Caco-2 (cell line): ENCODE data around the gene GPR65. TPM values are rescaled to one million over a fixed set of nuclear protein-coding genes. Genes with fewer than 3 reads are reported as not detected.

Source experiments
- BruUV-seq: library from RNA; stranded (reverse); fragments of 400-500 nt; replicated peaks from 2 replicates; lab custom pipeline; 2021; lab: Mats Ljungman, UMichigan
- CTCF ChIA-PET: fragments of 300-600 bp; sonication (Branson Sonifier 250); formaldehyde crosslinking; loops from one replicate; lab custom pipeline; 2022; ENCODE audit warnings: antibody characterized with exemption; lab: Charles Lee
- POLR2A ChIA-PET: fragments of 300-600 bp; sonication (Branson Sonifier 250); formaldehyde crosslinking; loops from one replicate; lab custom pipeline; 2022; ENCODE audit warnings: antibody characterized with exemption; lab: Charles Lee
- DNase-seq, 2 experiments: peaks; one replicate each; pipeline versions ENCODE4 v3.0.0 to v3.0.0-alpha.2; 2020 to 2022
- H3K27me3 ChIP-seq: replicated peaks from 2 replicates; pipeline ENCODE4 v1.6.0; 2011; ENCODE audit warnings: low read length; ENCODE audit not compliant: control insufficient read depth, insufficient read depth
- H3K36me3 ChIP-seq: 2 replicates; pipeline ENCODE4 v1.5.1; 2011; ENCODE audit warnings: low read length; ENCODE audit not compliant: control insufficient read depth, insufficient read depth
- H3K4me1 ChIP-seq: fragments of 250-450 bp; sonication (Bioruptor Pico); 2 replicates; pipeline ENCODE4 v1.5.1; 2020; ENCODE audit warnings: mild to moderate bottlenecking
- H3K4me3 ChIP-seq: 2 replicates; pipeline ENCODE4 v1.5.1; 2011; ENCODE audit warnings: low read depth, mild to moderate bottlenecking, control low read depth, low read length
- H3K9me3 ChIP-seq: fragments of 250-450 bp; sonication (Bioruptor Pico); 2 replicates; pipeline ENCODE4 v1.5.1; 2020; ENCODE audit warnings: mild to moderate bottlenecking, moderate library complexity
- H3K27ac Mint-ChIP-seq: one replicate; pipeline ENCODE4 v1.8.0; 2022; ENCODE audit warnings: mixed read lengths; ENCODE audit not compliant: unreplicated experiment
- H3K27me3 Mint-ChIP-seq: one replicate; pipeline ENCODE4 v1.8.0; 2022; ENCODE audit warnings: mixed read lengths; ENCODE audit not compliant: insufficient read depth, unreplicated experiment
- H3K36me3 Mint-ChIP-seq: one replicate; pipeline ENCODE4 v1.8.0; 2022; ENCODE audit warnings: mild to moderate bottlenecking, mixed read lengths; ENCODE audit not compliant: insufficient read depth, unreplicated experiment
- H3K4me1 Mint-ChIP-seq: one replicate; pipeline ENCODE4 v1.8.0; 2022; ENCODE audit warnings: low read depth, mixed read lengths; ENCODE audit not compliant: unreplicated experiment
- H3K4me3 Mint-ChIP-seq: one replicate; pipeline ENCODE4 v1.8.0; 2022; ENCODE audit warnings: mild to moderate bottlenecking, moderate library complexity, mixed read lengths; ENCODE audit not compliant: unreplicated experiment
- H3K9me3 Mint-ChIP-seq: one replicate; pipeline ENCODE4 v1.8.0; 2022; ENCODE audit warnings: mixed read lengths; ENCODE audit not compliant: unreplicated experiment
- intact Hi-C: fragments of 100-400 bp; cut with micrococcal nuclease; formaldehyde crosslinking; loops from one replicate; pipeline ENCODE4 v1.10.0; 2022; ENCODE audit not compliant: unreplicated experiment
- total RNA-seq: library from RNA; stranded (reverse); gene quantifications from 2 replicates; pipeline ENCODE4 v1.2.3, GENCODE V29; 2022
- TF ChIP-seq, protein P1 (sequence below), 2 experiments: fragments of 200-600 bp in 1 of 2; IDR thresholded peaks; 1 replicate in 1 of 2; 2 replicates in 1 of 2; pipeline versions ENCODE4 v1.5.1 to v1.8.0; 2011 to 2022; ENCODE audit warnings: antibody characterized with exemption in 1 of 2, control low read depth in 1 of 2, inconsistent platforms in 1 of 2, low read depth in 1 of 2, low read length in 1 of 2, mild to moderate bottlenecking in 1 of 2, moderate library complexity in 1 of 2; ENCODE audit not compliant: insufficient read depth in 1 of 2, severe bottlenecking in 1 of 2, unreplicated experiment in 1 of 2

Gene GPR65
- total RNA-seq, 1 experiment from 2014 or later: not detected

DNA sequence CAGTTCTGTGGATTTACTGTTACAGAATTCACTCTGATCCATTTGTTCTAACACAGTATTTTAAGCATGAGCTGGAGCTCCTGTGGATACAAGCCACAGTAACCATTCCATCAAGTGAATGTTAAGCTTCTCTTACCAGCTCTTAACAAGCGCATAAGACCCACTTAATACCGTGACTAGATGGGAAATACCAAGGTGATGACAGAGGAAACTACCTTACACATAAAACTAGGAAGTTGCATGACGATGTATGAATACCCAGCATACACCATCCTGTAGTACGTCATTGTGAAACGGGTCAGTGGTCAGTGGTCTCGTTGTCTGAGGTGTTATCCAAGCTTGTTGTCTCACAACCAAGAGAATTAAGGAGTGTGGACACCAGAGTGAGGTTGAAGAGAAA, 10.0 kb upstream of the GPR65 start:
- CTCF ChIA-PET: no interaction called here
- H3K4me1 Mint-ChIP-seq: peaks cover 13% of the 10 kb centered on the region
- BruUV-seq: no TSS peak
- H3K27ac Mint-ChIP-seq: peak overlapping the region; percentile 61
- peaks cover 5% of the 10 kb centered on the region for H3K27me3 Mint-ChIP-seq
- peak overlapping the region; percentile 16 for H3K4me3 Mint-ChIP-seq
- Histone ChIP-seq H3K36me3 (no peaks in the 10 kb centered on the region), H3K4me3 (no peak overlapping the region), H3K27me3 (no peaks in the 10 kb centered on the region), H3K4me1 (peaks cover 17% of the 10 kb centered on the region), H3K9me3 (no peaks in the 10 kb centered on the region)
- H3K36me3 Mint-ChIP-seq: no peaks in the 10 kb centered on the region
- no peaks in the 10 kb centered on the region for H3K9me3 Mint-ChIP-seq
- TF ChIP-seq, protein P1, sequence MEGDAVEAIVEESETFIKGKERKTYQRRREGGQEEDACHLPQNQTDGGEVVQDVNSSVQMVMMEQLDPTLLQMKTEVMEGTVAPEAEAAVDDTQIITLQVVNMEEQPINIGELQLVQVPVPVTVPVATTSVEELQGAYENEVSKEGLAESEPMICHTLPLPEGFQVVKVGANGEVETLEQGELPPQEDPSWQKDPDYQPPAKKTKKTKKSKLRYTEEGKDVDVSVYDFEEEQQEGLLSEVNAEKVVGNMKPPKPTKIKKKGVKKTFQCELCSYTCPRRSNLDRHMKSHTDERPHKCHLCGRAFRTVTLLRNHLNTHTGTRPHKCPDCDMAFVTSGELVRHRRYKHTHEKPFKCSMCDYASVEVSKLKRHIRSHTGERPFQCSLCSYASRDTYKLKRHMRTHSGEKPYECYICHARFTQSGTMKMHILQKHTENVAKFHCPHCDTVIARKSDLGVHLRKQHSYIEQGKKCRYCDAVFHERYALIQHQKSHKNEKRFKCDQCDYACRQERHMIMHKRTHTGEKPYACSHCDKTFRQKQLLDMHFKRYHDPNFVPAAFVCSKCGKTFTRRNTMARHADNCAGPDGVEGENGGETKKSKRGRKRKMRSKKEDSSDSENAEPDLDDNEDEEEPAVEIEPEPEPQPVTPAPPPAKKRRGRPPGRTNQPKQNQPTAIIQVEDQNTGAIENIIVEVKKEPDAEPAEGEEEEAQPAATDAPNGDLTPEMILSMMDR (IDR thresholded peaks at IDR 0.05; ENCODE audit: insufficient read depth in 1 of 2, low read depth in 1 of 2, low read length in 1 of 2, severe bottlenecking in 1 of 2, unreplicated experiment in 1 of 2): no peak
- intact Hi-C loops: no loop called here
- no peak for DNase-seq
- POLR2A ChIA-PET: no interaction called here

DNA sequence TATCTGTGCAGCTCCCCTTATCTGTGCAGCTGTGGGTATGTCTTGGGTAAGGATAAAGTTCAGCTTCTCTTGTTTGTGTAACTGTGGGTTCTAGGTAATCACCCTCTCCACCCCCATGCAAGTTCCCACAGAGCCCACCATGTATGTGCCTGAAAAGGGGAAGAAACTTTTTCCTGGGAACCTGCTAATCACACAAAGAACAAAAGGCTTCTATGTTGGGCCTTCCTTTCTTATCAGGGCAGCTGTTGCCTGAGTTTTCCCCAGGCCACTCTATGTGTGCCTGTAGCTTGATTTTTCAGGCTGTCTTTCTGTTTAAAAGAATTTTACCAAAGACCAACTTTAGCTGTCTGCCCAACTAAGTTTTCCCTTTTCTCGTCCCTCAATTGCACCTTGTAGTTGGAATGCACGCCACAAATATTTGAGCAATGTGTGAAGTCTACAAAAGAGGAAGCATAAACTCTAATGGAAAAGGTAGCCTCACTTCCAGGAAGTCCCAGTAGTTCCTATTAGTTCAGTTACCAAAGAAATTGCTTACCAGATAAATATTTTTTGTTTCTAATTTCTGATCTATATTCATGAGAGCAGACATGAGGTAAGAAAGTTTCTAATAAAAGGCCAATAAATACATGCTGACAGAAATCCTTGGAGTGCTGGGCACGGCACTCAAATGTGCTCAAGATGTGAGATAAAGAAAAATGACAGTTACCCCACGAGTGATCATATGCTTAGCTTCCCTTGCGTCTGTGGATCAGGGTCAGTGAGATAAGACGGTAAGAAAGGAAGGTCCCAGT, 9.2 kb upstream of the GPR65 start:
- no peaks in the 10 kb centered on the region for H3K9me3 ChIP-seq
- peaks cover 17% of the 10 kb centered on the region for H3K4me1 ChIP-seq
- DNase-seq: peak in 1 of 2 experiments; percentile 35
- H3K36me3 ChIP-seq: no peaks in the 10 kb centered on the region
- H3K27me3 ChIP-seq: no peaks in the 10 kb centered on the region
- ChIA-PET POLR2A (no interaction called here), CTCF (no interaction called here)
- Mint-ChIP-seq H3K27me3 (peaks cover 5% of the 10 kb centered on the region), H3K4me1 (peaks cover 13% of the 10 kb centered on the region), H3K36me3 (no peaks in the 10 kb centered on the region), H3K9me3 (no peaks in the 10 kb centered on the region), H3K27ac (peak overlapping the region; percentile 61), H3K4me3 (no peak overlapping the region)
- no TSS peak for BruUV-seq
- intact Hi-C loops: no loop called here
- TF ChIP-seq, protein P1 (IDR thresholded peaks at IDR 0.05; ENCODE audit: insufficient read depth in 1 of 2, low read depth in 1 of 2, low read length in 1 of 2, severe bottlenecking in 1 of 2, unreplicated experiment in 1 of 2): no peak
- H3K4me3 ChIP-seq: no peak overlapping the region

DNA sequence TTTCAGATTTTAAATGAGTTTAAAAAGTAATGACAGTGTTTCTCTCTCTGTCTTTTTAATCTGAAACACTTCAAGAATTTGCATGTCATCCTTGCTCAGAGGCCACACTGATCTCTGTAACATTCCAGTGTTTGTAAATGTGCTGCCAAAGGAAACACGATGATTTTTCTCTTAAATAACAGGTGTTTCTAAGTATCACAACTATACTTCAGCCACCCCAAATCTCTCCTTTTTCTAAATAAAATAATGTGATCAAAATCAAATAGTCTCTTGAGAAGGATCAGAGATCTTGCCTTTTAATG, 8.7 kb upstream of the GPR65 start:
- H3K36me3 Mint-ChIP-seq: no peaks in the 10 kb centered on the region
- ChIA-PET POLR2A (no interaction called here), CTCF (no interaction called here)
- no peak overlapping the region for H3K4me3 Mint-ChIP-seq
- H3K27me3 ChIP-seq: no peaks in the 10 kb centered on the region
- intact Hi-C loops: no loop called here
- peaks cover 5% of the 10 kb centered on the region for H3K27me3 Mint-ChIP-seq
- H3K27ac Mint-ChIP-seq: peak overlapping the region; percentile 61
- no TSS peak for BruUV-seq
- DNase-seq: no peak
- H3K4me1 Mint-ChIP-seq: peaks cover 13% of the 10 kb centered on the region
- TF ChIP-seq, protein P1 (IDR thresholded peaks at IDR 0.05; ENCODE audit: insufficient read depth in 1 of 2, low read depth in 1 of 2, low read length in 1 of 2, severe bottlenecking in 1 of 2, unreplicated experiment in 1 of 2): no peak
- H3K4me3 ChIP-seq: no peak overlapping the region
- H3K4me1 ChIP-seq: peaks cover 17% of the 10 kb centered on the region
- H3K36me3 ChIP-seq: no peaks in the 10 kb centered on the region
- no peaks in the 10 kb centered on the region for H3K9me3 Mint-ChIP-seq
- no peaks in the 10 kb centered on the region for H3K9me3 ChIP-seq
